ENCODE results near the gene PRDM16. TPM values are rescaled to one million over a fixed set of nuclear protein-coding genes. Genes with fewer than 3 reads are reported as not detected.
"Not testable (repeated sequence)": the region's sequence is repeated elsewhere in the genome, so short reads cannot be mapped to it uniquely, and the experiment has no call there.

The PRDM16 gene
- total RNA-seq, 4 donors from 2014 or later, result 5.4 to 13.2 (median 7.7) TPM

DNA sequence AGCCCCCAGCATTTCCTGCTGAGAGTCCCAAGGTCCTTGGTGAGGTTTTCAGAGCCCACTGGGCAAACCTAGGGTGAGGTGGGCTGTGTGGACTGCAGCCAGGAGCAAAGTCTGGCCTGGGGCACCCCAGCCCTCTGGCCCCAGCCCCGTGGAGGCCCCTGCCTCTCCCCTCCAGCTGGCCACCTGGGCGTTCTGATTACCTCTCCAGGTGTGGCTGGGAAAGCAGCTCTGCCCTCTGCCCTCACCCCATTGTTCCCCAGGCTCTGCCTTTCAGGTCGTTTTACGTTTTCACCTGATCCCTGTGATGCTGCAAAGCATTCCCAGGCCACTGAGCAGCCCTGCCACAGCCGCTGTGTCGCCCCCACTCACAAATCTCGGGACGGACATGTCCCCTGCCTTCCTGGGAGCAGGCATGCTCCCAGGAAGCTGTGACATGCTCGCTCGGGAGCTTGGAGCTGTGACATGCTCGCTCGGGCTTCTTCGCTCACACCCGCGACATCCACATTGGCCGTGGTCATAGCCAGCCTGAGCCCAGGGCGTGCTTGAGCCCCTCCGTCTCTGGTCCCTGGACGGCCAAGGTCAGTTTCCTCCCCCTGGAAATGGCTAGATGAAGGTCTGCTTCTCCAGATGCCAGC, 216.2 kb downstream of the PRDM16 start:
- TF ChIP-seq POLR2A (IDR thresholded peaks at IDR 0.05) (no peak), CTCF (IDR thresholded peaks at IDR 0.05) (no peak)
- Histone ChIP-seq H3K36me3 (no peaks in the 10 kb centered on the region), H3K27ac (no peak overlapping the region), H3K27me3 (no peaks in the 10 kb centered on the region), H3K9me3 (no peaks in the 10 kb centered on the region), H3K4me1 (no peaks in the 10 kb centered on the region), H3K4me3 (no peak overlapping the region)
- no peak for DNase-seq

DNA sequence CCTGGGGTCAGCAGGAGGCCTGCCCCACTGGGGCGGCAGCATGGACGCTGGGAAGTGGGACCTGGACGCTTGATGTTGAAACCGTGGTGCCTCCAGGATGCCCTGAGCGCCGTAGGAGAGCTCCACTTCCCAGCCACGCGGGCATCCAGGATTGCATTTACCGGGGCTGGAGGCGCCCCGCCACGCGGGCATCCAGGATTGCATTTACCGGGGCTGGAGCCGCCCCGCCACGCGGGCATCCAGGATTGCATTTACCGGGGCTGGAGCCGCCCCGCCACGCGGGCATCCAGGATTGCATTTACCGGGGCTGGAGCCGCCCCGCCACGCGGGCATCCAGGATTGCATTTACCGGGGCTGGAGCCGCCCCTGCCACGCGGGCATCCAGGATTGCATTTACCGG, 218.1 kb downstream of the PRDM16 start:
- H3K9me3 ChIP-seq, result not testable (repeated sequence)

GRCh38 chr1:3287656-3288160, 218.7 kb downstream of the PRDM16 start:
- no peaks in the 10 kb centered on the region for H3K27me3 ChIP-seq
- H3K9me3 ChIP-seq, result no peaks in the 10 kb centered on the region
- H3K36me3 ChIP-seq, result no peaks in the 10 kb centered on the region
- peaks cover 0 to 5% (median 0%) of the 10 kb centered on the region in 4 donors for H3K4me1 ChIP-seq
- DNase-seq, result no peak
- no peak overlapping the region for H3K4me3 ChIP-seq
- TF ChIP-seq POLR2A (IDR thresholded peaks at IDR 0.05), result no peak
- TF ChIP-seq CTCF (IDR thresholded peaks at IDR 0.05), result no peak
- no peak overlapping the region for H3K27ac ChIP-seq

More for the DNA sequence above, 218.1 kb downstream of the PRDM16 start:
- not testable (repeated sequence) for H3K4me1 ChIP-seq, H3K27ac ChIP-seq, H3K27me3 ChIP-seq, H3K4me3 ChIP-seq, DNase-seq, H3K36me3 ChIP-seq

DNA sequence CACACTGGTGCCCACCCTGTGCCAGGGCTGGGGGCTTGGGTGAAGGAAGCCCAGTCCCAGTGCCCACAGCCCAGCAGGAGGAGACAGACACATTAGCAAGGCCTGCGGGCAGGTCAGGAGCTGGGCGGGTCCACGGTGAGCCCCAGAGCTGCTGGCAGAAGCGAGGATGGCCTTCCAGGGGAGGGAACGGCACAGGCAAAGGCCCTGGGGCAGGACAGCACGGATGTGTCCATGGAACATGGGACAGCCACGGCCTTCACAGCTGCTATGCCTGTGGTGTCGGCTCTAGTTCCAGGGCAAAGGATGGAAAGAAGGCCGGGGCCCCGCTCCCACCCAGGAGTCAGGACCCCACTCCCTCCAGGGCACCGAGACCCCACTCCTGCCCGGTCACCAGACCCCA, 220.5 kb downstream of the PRDM16 start:
- no peak overlapping the region for H3K4me3 ChIP-seq
- H3K27me3 ChIP-seq, result no peaks in the 10 kb centered on the region
- DNase-seq, result no peak
- no peak overlapping the region for H3K27ac ChIP-seq
- H3K4me1 ChIP-seq, result peaks cover 0 to 9% (median 0%) of the 10 kb centered on the region in 4 donors
- no peaks in the 10 kb centered on the region for H3K36me3 ChIP-seq
- no peak for TF ChIP-seq CTCF (IDR thresholded peaks at IDR 0.05)
- TF ChIP-seq POLR2A (IDR thresholded peaks at IDR 0.05), result no peak
- no peaks in the 10 kb centered on the region for H3K9me3 ChIP-seq

GRCh38 chr1:3290438-3290837, 221.4 kb downstream of the PRDM16 start:
- Histone ChIP-seq H3K27ac (no peak overlapping the region), H3K27me3 (no peaks in the 10 kb centered on the region), H3K36me3 (no peaks in the 10 kb centered on the region), H3K9me3 (no peaks in the 10 kb centered on the region), H3K4me1 (peaks cover 0 to 9% (median 0%) of the 10 kb centered on the region in 4 donors), H3K4me3 (no peak overlapping the region)
- TF ChIP-seq CTCF (IDR thresholded peaks at IDR 0.05), result no peak
- TF ChIP-seq POLR2A (IDR thresholded peaks at IDR 0.05), result no peak
- no peak for DNase-seq

DNA sequence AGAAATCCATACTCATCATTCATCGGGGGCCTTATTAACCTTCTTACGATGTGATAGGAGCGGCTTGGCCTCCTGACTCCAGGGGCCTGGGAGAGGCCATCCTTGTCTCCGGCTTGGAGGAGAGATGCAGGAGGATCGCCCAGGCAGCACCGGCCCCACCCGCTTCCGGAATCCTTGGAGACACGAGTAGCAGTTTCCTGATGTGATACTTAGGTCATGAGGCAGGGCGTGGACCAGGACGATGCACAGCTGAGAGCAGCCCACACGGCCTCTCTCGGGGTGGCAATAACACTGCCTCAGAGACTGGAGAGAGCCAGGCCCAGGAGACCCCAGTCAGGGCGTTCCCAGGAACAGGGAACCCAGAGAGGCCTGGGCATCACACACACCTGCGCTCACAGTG, 221.9 kb downstream of the PRDM16 start:
- Histone ChIP-seq H3K4me1 (peaks cover 0 to 9% (median 0%) of the 10 kb centered on the region in 4 donors), H3K9me3 (no peaks in the 10 kb centered on the region), H3K27me3 (no peaks in the 10 kb centered on the region), H3K36me3 (no peaks in the 10 kb centered on the region), H3K4me3 (no peak overlapping the region), H3K27ac (no peak overlapping the region)
- TF ChIP-seq POLR2A (IDR thresholded peaks at IDR 0.05), result no peak
- DNase-seq, result peak in 1 of 3 donors; percentile 53
